Suppressor macrophage (primary cell): ENCODE data around the gene NCBP2.

Experiments used
- DNase-seq, 4 experiments: peaks; one replicate each; pipeline ENCODE4 v3.0.0-alpha.2; 2020 to 2022
- total RNA-seq, 17 experiments: gene quantifications; one replicate each; lab custom pipeline; 2026; ENCODE audit warnings: mixed read lengths in 6 of 17, inconsistent platforms in 3 of 17; lab: John Stamatoyannopoulos, UW

Gene NCBP2
- 30.0 to 117 (median 65.0) reads per million in 17 experiments for total RNA-seq

GRCh38 chr3:196942226-196942914, at the start of gene NCBP2:
TSS of gene NCBP2 (minus strand) at chr3:196942528. CDS start at chr3:196942503, 25 bp downstream.
- DNase-seq, result peak; percentile 100

GRCh38 chr3:196991581-196992460, 49.5 kb upstream of the NCBP2 start:
- DNase-seq, result no peak

GRCh38 chr3:196990601-196991007, 48.3 kb upstream of the NCBP2 start:
- DNase-seq, result no peak

GRCh38 chr3:196989721-196990262, 47.5 kb upstream of the NCBP2 start:
- no peak for DNase-seq

- no peak for DNase-seq
Observed at GRCh38 chr3:196988241-196989029, 46.1 kb upstream of the NCBP2 start.

- DNase-seq, result no peak
Observed at GRCh38 chr3:196987022-196987421, 44.7 kb upstream of the NCBP2 start.

GRCh38 chr3:196985954-196986885, 43.9 kb upstream of the NCBP2 start:
- no peak for DNase-seq

- DNase-seq, result no peak
Observed at GRCh38 chr3:196985298-196985697, 43.0 kb upstream of the NCBP2 start.

GRCh38 chr3:196983186-196983585, 40.9 kb upstream of the NCBP2 start:
- no peak for DNase-seq

- no peak for DNase-seq
Observed at GRCh38 chr3:196981657-196982056, 39.3 kb upstream of the NCBP2 start.

GRCh38 chr3:196979545-196979944, 37.2 kb upstream of the NCBP2 start:
- DNase-seq, result no peak

- DNase-seq, result no peak
Observed at GRCh38 chr3:196976941-196977340, 34.6 kb upstream of the NCBP2 start.

GRCh38 chr3:196975349-196975748, 33.0 kb upstream of the NCBP2 start:
- DNase-seq, result no peak

- no peak for DNase-seq
Observed at GRCh38 chr3:196974661-196975060, 32.3 kb upstream of the NCBP2 start.

GRCh38 chr3:196971094-196971698, 28.9 kb upstream of the NCBP2 start:
- DNase-seq, result peak in 1 of 4 experiments; percentile 14

- no peak for DNase-seq
Observed at GRCh38 chr3:196970547-196971093, 28.3 kb upstream of the NCBP2 start.

GRCh38 chr3:196969660-196970546, 27.6 kb upstream of the NCBP2 start:
- DNase-seq, result peak; percentile 78 to 92 (median 86)

GRCh38 chr3:196969134-196969659, 26.9 kb upstream of the NCBP2 start:
- DNase-seq, result peak; percentile 61 to 86 (median 78)
